NCI-H187 (cell line): ENCODE measurements around the gene CCL8.

Experiments
- DNase-seq, 2 experiments: peaks; one replicate each; lab custom pipeline; 2025; lab: John Stamatoyannopoulos, UW

The CCL8 gene

GRCh38 chr17:34367486-34368195 is 48.4 kb downstream of the CCL8 start:
- no peak for DNase-seq

GRCh38 chr17:34368196-34368945 is 49.1 kb downstream of the CCL8 start:
- DNase-seq, result no peak

- no peak for DNase-seq
These were observed 49.8 kb downstream of the CCL8 start for GRCh38 chr17:34368946-34369500.

- no peak for DNase-seq
These were observed 50.3 kb downstream of the CCL8 start for GRCh38 chr17:34369571-34369970.

GRCh38 chr17:34370376-34370996 is 51.3 kb downstream of the CCL8 start:
- DNase-seq, result no peak

GRCh38 chr17:34370997-34371395 is 51.8 kb downstream of the CCL8 start:
- DNase-seq, result no peak
